Activated CD4-positive, alpha-beta T cell treated with anti-CD3 and anti-CD28 coated beads, Interleukin-2, amount 50 U/mL, for 1 hour (primary cell): Measurements from ENCODE around the gene CDH12.

Experiments
- DNase-seq: peaks from one replicate; pipeline ENCODE4 v3.0.0-alpha.2; 2020

CDH12 gene

DNA sequence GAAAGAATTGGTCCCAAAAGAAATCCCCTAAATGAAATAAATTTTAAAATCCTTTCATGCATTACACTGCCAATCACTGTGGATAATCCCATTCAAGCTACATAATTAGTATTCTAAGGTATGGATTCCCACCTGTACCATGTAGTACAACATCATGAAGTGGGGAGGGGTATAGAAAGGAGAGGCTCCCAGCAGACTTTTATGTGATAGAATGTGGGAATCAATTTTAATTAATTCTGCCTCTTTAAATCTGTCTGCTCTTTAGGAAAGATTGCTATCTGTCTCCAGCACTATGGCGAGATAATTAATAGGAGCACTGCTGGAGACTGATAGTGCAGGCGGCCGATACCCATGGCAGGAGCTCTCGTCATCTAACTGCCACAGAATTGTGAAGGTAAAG, 95.4 kb downstream of the CDH12 start:
- DNase-seq, result no peak

DNA sequence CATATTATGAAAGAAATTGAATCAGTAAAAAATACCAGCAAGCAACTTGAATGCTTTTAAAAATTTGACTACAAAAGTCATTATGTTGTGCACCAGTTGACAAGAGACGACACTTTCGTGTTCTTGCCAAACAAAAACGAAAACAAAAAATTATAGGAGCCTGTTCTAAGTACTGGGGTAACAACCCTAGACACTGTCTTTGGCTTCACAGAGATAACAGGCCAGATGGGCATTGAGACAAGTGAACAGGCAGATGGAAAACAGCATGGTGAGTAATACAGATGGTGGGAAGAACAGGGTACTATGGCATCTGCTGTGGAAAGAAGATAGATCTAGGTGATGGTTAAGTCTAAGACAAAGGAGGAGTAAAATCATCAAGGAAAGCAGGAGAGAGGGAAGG, 99.0 kb downstream of the CDH12 start:
- DNase-seq, result no peak

DNA sequence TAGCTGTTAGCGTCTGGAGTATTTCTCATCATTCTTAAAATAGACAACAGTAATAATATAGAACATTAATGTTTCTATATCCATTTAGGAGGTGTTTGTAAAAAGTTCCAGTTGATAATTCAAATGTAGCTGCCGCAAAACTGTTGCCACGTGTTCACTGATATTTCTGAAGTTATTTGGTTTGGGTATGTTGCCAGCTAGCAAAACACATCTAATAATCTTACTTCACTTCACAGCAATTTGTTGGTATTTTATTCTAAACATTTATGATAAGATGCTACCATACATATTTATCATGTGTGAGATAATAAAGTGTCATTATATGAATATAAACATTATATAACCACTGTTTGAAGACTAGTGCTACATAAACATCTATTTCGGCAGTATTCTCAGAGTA, 101.6 kb downstream of the CDH12 start:
- DNase-seq, result no peak

GRCh38 chr5:22736443-22737003, 116.6 kb downstream of the CDH12 start:
- no peak for DNase-seq

- DNase-seq, result no peak
These were observed 118.2 kb downstream of the CDH12 start for GRCh38 chr5:22734907-22735306.

DNA sequence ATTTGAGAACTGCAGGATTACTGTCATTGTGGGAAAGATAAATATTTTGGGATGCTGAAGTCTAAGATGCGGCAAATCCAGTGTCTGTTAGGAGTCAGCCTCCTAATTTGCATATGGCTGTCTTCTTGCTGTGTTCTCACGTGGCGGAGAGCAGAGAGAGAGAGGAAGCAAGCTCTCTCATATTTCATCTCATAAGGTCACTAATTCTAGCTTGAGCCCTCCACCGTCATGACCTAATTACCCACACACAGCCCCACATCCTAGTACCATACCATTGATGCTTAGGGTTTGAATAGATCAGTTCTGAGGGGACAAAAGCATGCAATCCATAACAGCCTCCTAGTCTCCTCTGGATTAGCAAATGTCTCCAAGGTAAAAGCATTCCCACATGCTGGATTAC, 124.5 kb downstream of the CDH12 start:
- no peak for DNase-seq

DNA sequence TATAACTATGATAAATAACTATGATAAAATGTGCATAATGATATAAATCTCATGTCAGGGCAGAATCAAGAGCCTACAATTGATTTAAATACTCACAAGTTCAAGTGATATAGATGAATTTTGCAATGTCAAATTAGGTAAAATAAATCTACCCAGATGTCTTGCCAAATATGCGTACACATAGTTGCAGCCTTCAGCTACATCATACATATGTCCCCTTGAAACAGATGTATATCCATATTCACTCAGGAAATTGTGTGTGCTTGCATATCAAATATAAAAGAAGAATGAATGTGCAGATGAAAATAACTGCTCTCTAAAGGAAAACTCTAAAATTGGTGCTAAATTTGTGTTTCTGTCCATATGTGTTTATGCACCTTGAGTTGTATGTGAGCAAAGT, 130.7 kb downstream of the CDH12 start:
- no peak for DNase-seq

- no peak for DNase-seq
These were observed 131.1 kb downstream of the CDH12 start for GRCh38 chr5:22722056-22722455.

GRCh38 chr5:22719842-22720241, 133.3 kb downstream of the CDH12 start:
- DNase-seq, result no peak

- DNase-seq, result no peak
These were observed 142.5 kb downstream of the CDH12 start for GRCh38 chr5:22710660-22711059.

GRCh38 chr5:22709743-22710142, 143.4 kb downstream of the CDH12 start:
- DNase-seq, result no peak

DNA sequence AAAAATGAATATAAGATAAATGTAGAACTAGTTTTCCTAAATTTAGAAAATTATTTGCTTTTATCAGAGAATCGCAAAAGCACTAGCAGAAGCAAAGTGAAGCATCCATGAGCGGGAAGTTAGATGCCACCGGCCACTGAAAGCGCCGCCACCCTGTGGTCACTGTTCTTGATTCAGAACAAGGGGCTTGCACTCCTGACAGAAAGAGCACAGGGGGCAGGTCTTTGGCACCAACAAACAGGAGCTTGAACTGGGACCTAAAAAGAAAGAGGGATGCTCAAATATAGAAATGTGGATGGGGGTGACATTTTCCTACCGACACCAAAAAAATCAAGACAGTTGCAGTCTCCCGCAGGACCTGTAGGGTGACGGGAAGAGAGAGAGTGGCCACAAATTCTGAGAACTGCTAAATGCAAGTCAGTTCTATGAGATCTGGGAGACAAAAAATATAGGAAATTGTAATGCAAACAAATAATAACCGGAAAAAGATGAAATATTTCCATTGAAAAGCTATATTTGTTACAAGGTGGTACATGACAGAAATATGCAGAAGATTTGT, 144.3 kb downstream of the CDH12 start:
- no peak for DNase-seq

GRCh38 chr5:22706901-22707300, 146.2 kb downstream of the CDH12 start:
- DNase-seq, result no peak

DNA sequence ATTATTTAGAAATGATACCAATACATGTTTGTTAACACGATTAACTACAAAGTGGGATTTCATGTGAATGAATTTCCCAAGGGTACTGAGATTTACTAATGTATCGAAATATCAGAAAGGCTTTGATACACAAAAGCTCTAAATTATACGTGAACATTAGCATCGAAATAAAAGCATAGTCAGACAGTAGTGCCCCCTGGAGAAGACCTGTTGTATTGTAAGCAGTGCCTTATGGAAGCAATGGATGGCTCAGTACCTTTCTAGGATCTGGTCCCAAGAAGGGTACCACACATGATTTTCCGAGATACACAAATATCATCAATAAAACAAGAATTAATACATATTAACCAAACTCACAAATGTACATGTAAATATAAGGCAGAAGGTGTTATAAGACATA, 153.8 kb downstream of the CDH12 start:
- no peak for DNase-seq

GRCh38 chr5:22693121-22693520, 160.0 kb downstream of the CDH12 start:
- DNase-seq, result no peak

GRCh38 chr5:22683050-22683449, 170.1 kb downstream of the CDH12 start:
- no peak for DNase-seq

GRCh38 chr5:22678886-22679285, 174.3 kb downstream of the CDH12 start:
- DNase-seq, result no peak

- DNase-seq, result no peak
These were observed 180.0 kb downstream of the CDH12 start for GRCh38 chr5:22673131-22673530.

DNA sequence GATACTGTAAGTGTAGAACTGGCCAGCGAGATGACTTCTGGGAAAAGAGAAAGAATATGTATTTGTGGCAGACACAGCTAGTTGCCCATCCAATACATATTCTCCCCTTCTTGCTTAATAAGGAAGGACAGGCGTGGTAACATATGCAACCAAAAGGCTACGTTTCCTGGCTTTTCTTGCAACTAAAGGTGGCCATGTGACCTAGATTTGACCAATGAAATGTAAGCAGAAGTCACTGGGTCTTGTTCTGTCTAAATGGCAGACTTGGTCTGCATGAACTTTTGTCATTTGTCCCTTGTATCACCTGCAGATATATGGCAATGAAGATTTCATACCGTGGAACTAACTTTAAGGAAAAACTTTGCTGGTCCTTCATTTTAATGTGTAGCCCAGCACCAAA, 183.8 kb downstream of the CDH12 start:
- no peak for DNase-seq

DNA sequence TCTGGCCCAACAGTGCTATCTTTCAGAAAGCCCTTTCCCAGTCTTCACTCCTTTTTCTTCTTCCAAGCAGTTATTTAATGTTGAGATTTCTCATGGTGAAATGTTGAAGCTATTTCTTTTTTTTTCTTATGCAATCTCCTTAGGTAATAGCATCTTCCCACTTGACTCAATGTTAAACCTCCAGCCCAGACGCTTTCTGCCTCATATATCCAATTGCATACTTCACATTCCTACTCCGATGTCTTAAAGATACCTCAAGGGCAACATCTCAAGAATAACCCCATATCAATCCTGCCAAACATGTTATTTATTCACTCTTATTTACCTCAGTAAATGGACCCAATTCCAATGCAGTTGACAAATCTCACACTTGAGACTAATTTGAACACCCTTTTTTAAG, 187.3 kb downstream of the CDH12 start:
- no peak for DNase-seq

- DNase-seq, result no peak
These were observed 190.0 kb downstream of the CDH12 start for GRCh38 chr5:22663134-22663533.

GRCh38 chr5:22662391-22662790, 190.8 kb downstream of the CDH12 start:
- DNase-seq, result no peak

- no peak for DNase-seq
These were observed 201.8 kb downstream of the CDH12 start for GRCh38 chr5:22651355-22651754.

- DNase-seq, result no peak
These were observed 202.6 kb downstream of the CDH12 start for GRCh38 chr5:22650511-22650910.

DNA sequence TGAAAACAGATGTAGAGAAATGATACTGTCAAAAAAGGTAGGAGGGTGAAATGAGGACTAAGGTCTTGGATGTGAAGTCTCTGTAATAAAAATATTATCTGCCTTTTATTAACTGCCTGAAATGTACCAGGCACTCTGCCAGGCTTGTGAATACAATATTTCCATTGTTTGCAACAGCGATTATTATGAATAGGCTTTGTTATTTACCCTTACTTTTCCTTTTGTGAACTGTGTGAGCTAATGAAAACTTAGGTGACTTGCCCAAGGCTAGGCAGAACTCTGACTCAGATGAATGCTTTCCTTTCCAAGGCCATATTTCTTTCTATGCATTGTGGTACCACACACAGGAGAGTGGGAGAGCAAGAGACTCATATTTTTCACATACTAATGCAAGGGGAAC, 204.1 kb downstream of the CDH12 start:
- DNase-seq, result no peak

GRCh38 chr5:22644859-22645258, 208.3 kb downstream of the CDH12 start:
- DNase-seq, result no peak
